Gastrocnemius medialis (tissue), 4 donors: ENCODE results near the gene GSG1L.

Experiments used
- CTCF ChIP-seq, 5 experiments: fragments of 450-650 bp in 3 of 5; fragments of 200-600 bp in 2 of 5; sonication (generic) in 2 of 5; IDR thresholded peaks in 4 of 5; conservative IDR thresholded peaks in 1 of 5; 1 replicate in 4 of 5; 2 replicates in 1 of 5; pipeline ENCODE4 v1.5.1; 2016 to 2019; ENCODE audit warnings: antibody characterized with exemption in 5 of 5, mild to moderate bottlenecking in 3 of 5, moderate library complexity in 3 of 5
- POLR2A ChIP-seq, 2 donors: fragments of 450-650 bp; IDR thresholded peaks; one replicate each; pipeline ENCODE4 v1.6.1; 2017; ENCODE audit warnings: antibody characterized with exemption in 2 of 2, mild to moderate bottlenecking in 2 of 2, moderate library complexity in 2 of 2

GRCh38 chr16:27818246-27818645 lies 245.3 kb downstream of the GSG1L start:
- TF ChIP-seq CTCF (IDR thresholded peaks at IDR 0.05 in 4 of 5, conservative IDR thresholded peaks at IDR 0.05 in 1 of 5) (no peak), POLR2A (IDR thresholded peaks at IDR 0.05) (no peak)
